Nephron progenitor cell (in vitro differentiated cells): ENCODE results near the gene TEX55.

Source experiments
- DNase-seq: peaks from one replicate; pipeline ENCODE4 v3.0.0; 2021
- H3K27ac Mint-ChIP-seq: 2 replicates; pipeline ENCODE4 v1.8.0; 2021; ENCODE audit warnings: mild to moderate bottlenecking, moderate library complexity, mixed read lengths
- H3K27me3 Mint-ChIP-seq: 2 replicates; pipeline ENCODE4 v1.8.0; 2021; ENCODE audit warnings: mild to moderate bottlenecking, low read depth, mixed read lengths; ENCODE audit not compliant: poor library complexity
- H3K36me3 Mint-ChIP-seq: 2 replicates; pipeline ENCODE4 v1.8.0; 2021; ENCODE audit warnings: low read depth, mixed read lengths
- H3K4me1 Mint-ChIP-seq: 2 replicates; pipeline ENCODE4 v1.8.0; 2021; ENCODE audit warnings: mixed read lengths
- H3K4me3 Mint-ChIP-seq: 2 replicates; pipeline ENCODE4 v1.8.0; 2021; ENCODE audit warnings: mild to moderate bottlenecking, moderate library complexity, mixed read lengths
- H3K9me3 Mint-ChIP-seq: 2 replicates; pipeline ENCODE4 v1.8.0; 2021; ENCODE audit warnings: mild to moderate bottlenecking, moderate library complexity, mixed read lengths
- CTCF ChIP-seq: fragments of 200-600 bp; sonication (generic); IDR thresholded peaks from 2 replicates; pipeline ENCODE4 v1.5.0; 2021; ENCODE audit warnings: antibody characterized with exemption

TEX55 gene

GRCh38 chr3:119140466-119140865 is 5.5 kb upstream of the TEX55 start:
- Mint-ChIP-seq H3K36me3 (no peaks in the 10 kb centered on the region), H3K27ac (no peak overlapping the region), H3K9me3 (peaks cover 16% of the 10 kb centered on the region), H3K4me1 (peaks cover 4% of the 10 kb centered on the region), H3K27me3 (peaks cover 2% of the 10 kb centered on the region), H3K4me3 (no peak overlapping the region)
- DNase-seq: no peak
- TF ChIP-seq CTCF: no peak

- Mint-ChIP-seq H3K4me3 (no peak overlapping the region), H3K9me3 (peaks cover 3% of the 10 kb centered on the region), H3K27me3 (no peaks in the 10 kb centered on the region), H3K4me1 (peaks cover 6% of the 10 kb centered on the region), H3K27ac (no peak overlapping the region), H3K36me3 (no peaks in the 10 kb centered on the region)
- no peak for DNase-seq
- TF ChIP-seq CTCF: no peak
Observed at GRCh38 chr3:119145128-119145499, 851 bp upstream of the TEX55 start.

GRCh38 chr3:119146578-119147375 is 812 bp downstream of the TEX55 start:
- peaks cover 6% of the 10 kb centered on the region for H3K4me1 Mint-ChIP-seq
- no peak overlapping the region for H3K27ac Mint-ChIP-seq

GRCh38 chr3:119147494-119147893 is 1.5 kb downstream of the TEX55 start:
- no peak overlapping the region for H3K4me3 Mint-ChIP-seq
- H3K4me1 Mint-ChIP-seq: peaks cover 6% of the 10 kb centered on the region
- peaks cover 3% of the 10 kb centered on the region for H3K9me3 Mint-ChIP-seq
- no peak for TF ChIP-seq CTCF
- DNase-seq: no peak
- H3K36me3 Mint-ChIP-seq: no peaks in the 10 kb centered on the region
- no peaks in the 10 kb centered on the region for H3K27me3 Mint-ChIP-seq
- H3K27ac Mint-ChIP-seq: no peak overlapping the region

More at GRCh38 chr3:119146578-119147375, 812 bp downstream of the TEX55 start:
- no peaks in the 10 kb centered on the region for H3K36me3 Mint-ChIP-seq
- no peaks in the 10 kb centered on the region for H3K27me3 Mint-ChIP-seq
- H3K9me3 Mint-ChIP-seq: peaks cover under 1% of the 10 kb centered on the region
- no peak for TF ChIP-seq CTCF
- no peak overlapping the region for H3K4me3 Mint-ChIP-seq
- no peak for DNase-seq

GRCh38 chr3:119148493-119149180 is 2.7 kb downstream of the TEX55 start:
- Mint-ChIP-seq H3K4me3 (no peak overlapping the region), H3K27ac (no peak overlapping the region), H3K27me3 (peaks cover 3% of the 10 kb centered on the region), H3K4me1 (peaks cover 6% of the 10 kb centered on the region), H3K9me3 (peaks cover 14% of the 10 kb centered on the region), H3K36me3 (peaks cover 1% of the 10 kb centered on the region)
- TF ChIP-seq CTCF: no peak
- no peak for DNase-seq

GRCh38 chr3:119149484-119149883 is 3.5 kb downstream of the TEX55 start:
- Mint-ChIP-seq H3K4me3 (no peak overlapping the region), H3K27me3 (peaks cover 3% of the 10 kb centered on the region), H3K27ac (no peak overlapping the region), H3K36me3 (peaks cover 6% of the 10 kb centered on the region), H3K9me3 (peaks cover 23% of the 10 kb centered on the region), H3K4me1 (peaks cover 6% of the 10 kb centered on the region)
- no peak for TF ChIP-seq CTCF
- DNase-seq: no peak
